HUES48 (cell line): ENCODE data around the gene RNF144A.

Source experiments
- H3K27ac ChIP-seq: one replicate; pipeline ENCODE4 v1.7.0; 2013; ENCODE audit warnings: low read depth, low read length, inconsistent platforms
- H3K27me3 ChIP-seq: 2 replicates; pipeline ENCODE4 v1.6.1; 2013; ENCODE audit warnings: mild to moderate bottlenecking, low read length; ENCODE audit not compliant: control insufficient read depth, insufficient read depth
- H3K36me3 ChIP-seq: 2 replicates; pipeline ENCODE4 v1.6.1; 2013; ENCODE audit warnings: low read length; ENCODE audit not compliant: control insufficient read depth, insufficient read depth
- H3K4me1 ChIP-seq: 2 replicates; pipeline ENCODE4 v1.6.1; 2013; ENCODE audit warnings: mild to moderate bottlenecking, low read length; ENCODE audit not compliant: control insufficient read depth, insufficient read depth
- H3K4me3 ChIP-seq: 2 replicates; pipeline ENCODE4 v1.5.1; 2013; ENCODE audit warnings: mild to moderate bottlenecking, low read depth, low read length
- H3K9ac ChIP-seq: 2 replicates; pipeline ENCODE4 v1.6.1; 2013; ENCODE audit warnings: mild to moderate bottlenecking, low read depth, low read length, moderate library complexity
- H3K9me3 ChIP-seq: 2 replicates; pipeline ENCODE4 v1.6.1; 2013; ENCODE audit warnings: low read length; ENCODE audit not compliant: control insufficient read depth, insufficient read depth

RNF144A gene

GRCh38 chr2:6973895-6974545 is 56.8 kb downstream of the RNF144A start:
- H3K4me3 ChIP-seq: no peak overlapping the region
- no peaks in the 10 kb centered on the region for H3K36me3 ChIP-seq
- no peaks in the 10 kb centered on the region; the same call in 1 of the 2 replicates for H3K9me3 ChIP-seq
- no peaks in the 10 kb centered on the region for H3K27me3 ChIP-seq
- H3K27ac ChIP-seq: no peak overlapping the region
- no peaks in the 10 kb centered on the region for H3K4me1 ChIP-seq
- H3K9ac ChIP-seq: no peak overlapping the region

GRCh38 chr2:6975988-6976387 is 58.8 kb downstream of the RNF144A start:
- H3K4me3 ChIP-seq: no peak overlapping the region
- no peaks in the 10 kb centered on the region for H3K27me3 ChIP-seq
- H3K9me3 ChIP-seq: peaks cover 8% of the 10 kb centered on the region
- H3K4me1 ChIP-seq: no peaks in the 10 kb centered on the region
- H3K36me3 ChIP-seq: no peaks in the 10 kb centered on the region
- no peak overlapping the region for H3K27ac ChIP-seq
- no peak overlapping the region for H3K9ac ChIP-seq

- H3K27ac ChIP-seq: no peak overlapping the region
- no peak overlapping the region for H3K4me3 ChIP-seq
- no peaks in the 10 kb centered on the region for H3K27me3 ChIP-seq
- no peaks in the 10 kb centered on the region for H3K4me1 ChIP-seq
- H3K36me3 ChIP-seq: no peaks in the 10 kb centered on the region
- no peak overlapping the region for H3K9ac ChIP-seq
- peaks cover 8% of the 10 kb centered on the region for H3K9me3 ChIP-seq
Measured at GRCh38 chr2:6977113-6977741, 60.0 kb downstream of the RNF144A start.

- H3K4me3 ChIP-seq: no peak overlapping the region
- H3K27ac ChIP-seq: no peak overlapping the region
- H3K9ac ChIP-seq: no peak overlapping the region
- H3K36me3 ChIP-seq: no peaks in the 10 kb centered on the region
- H3K27me3 ChIP-seq: no peaks in the 10 kb centered on the region
- H3K9me3 ChIP-seq: peaks cover 8% of the 10 kb centered on the region
- no peaks in the 10 kb centered on the region for H3K4me1 ChIP-seq
Measured at GRCh38 chr2:6977786-6978185, 60.6 kb downstream of the RNF144A start.

- H3K27ac ChIP-seq: no peak overlapping the region
- no peaks in the 10 kb centered on the region for H3K36me3 ChIP-seq
- H3K27me3 ChIP-seq: no peaks in the 10 kb centered on the region
- no peak overlapping the region for H3K9ac ChIP-seq
- no peaks in the 10 kb centered on the region for H3K4me1 ChIP-seq
- H3K4me3 ChIP-seq: no peak overlapping the region
- peaks cover 8% of the 10 kb centered on the region for H3K9me3 ChIP-seq
Measured at GRCh38 chr2:6978991-6979390, 61.8 kb downstream of the RNF144A start.

- no peak overlapping the region for H3K9ac ChIP-seq
- peaks cover 8% of the 10 kb centered on the region for H3K9me3 ChIP-seq
- no peak overlapping the region for H3K4me3 ChIP-seq
- 0 out of 2 replicates have a peak, but pooled peaks cover 5% of the 10 kb centered on the region for H3K4me1 ChIP-seq
- H3K27me3 ChIP-seq: no peaks in the 10 kb centered on the region
- no peaks in the 10 kb centered on the region for H3K36me3 ChIP-seq
- no peak overlapping the region for H3K27ac ChIP-seq
Measured at GRCh38 chr2:6982449-6982848, 65.2 kb downstream of the RNF144A start.

GRCh38 chr2:6982934-6983589 is 65.8 kb downstream of the RNF144A start:
- Histone ChIP-seq H3K9ac (no peak overlapping the region), H3K4me3 (no peak overlapping the region)

GRCh38 chr2:6986301-6986911 is 69.2 kb downstream of the RNF144A start:
- Histone ChIP-seq H3K9ac (no peak overlapping the region), H3K4me1 (0 out of 2 replicates have a peak, but pooled peaks cover 5% of the 10 kb centered on the region), H3K27ac (no peak overlapping the region), H3K4me3 (no peak overlapping the region), H3K27me3 (no peaks in the 10 kb centered on the region), H3K36me3 (no peaks in the 10 kb centered on the region), H3K9me3 (peaks cover 6% of the 10 kb centered on the region; the same call in 1 of the 2 replicates)

More at GRCh38 chr2:6982934-6983589, 65.8 kb downstream of the RNF144A start:
- Histone ChIP-seq H3K27me3 (no peaks in the 10 kb centered on the region), H3K36me3 (no peaks in the 10 kb centered on the region), H3K9me3 (peaks cover 8% of the 10 kb centered on the region), H3K27ac (no peak overlapping the region), H3K4me1 (0 out of 2 replicates have a peak, but pooled peaks cover 5% of the 10 kb centered on the region)

GRCh38 chr2:6986912-6987361 is 69.7 kb downstream of the RNF144A start:
- Histone ChIP-seq H3K4me3 (no peak overlapping the region), H3K9ac (no peak overlapping the region), H3K27ac (no peak overlapping the region), H3K4me1 (0 out of 2 replicates have a peak, but pooled peaks cover 5% of the 10 kb centered on the region), H3K36me3 (no peaks in the 10 kb centered on the region), H3K27me3 (no peaks in the 10 kb centered on the region), H3K9me3 (peaks cover 6% of the 10 kb centered on the region; the same call in 1 of the 2 replicates)

GRCh38 chr2:6990871-6991270 is 73.7 kb downstream of the RNF144A start:
- Histone ChIP-seq H3K27ac (no peak overlapping the region), H3K9ac (no peak overlapping the region), H3K27me3 (no peaks in the 10 kb centered on the region), H3K36me3 (no peaks in the 10 kb centered on the region), H3K4me1 (0 out of 2 replicates have a peak, but pooled peaks cover 5% of the 10 kb centered on the region), H3K4me3 (no peak overlapping the region), H3K9me3 (peaks cover 6% of the 10 kb centered on the region; the same call in 1 of the 2 replicates)
